Nephron progenitor cell (in vitro differentiated cells): ENCODE results near the gene EXOSC5.
"Not testable (repeated sequence)": the region's sequence is repeated elsewhere in the genome, so short reads cannot be mapped to it uniquely, and the experiment has no call there.

Experiments
- DNase-seq: peaks from one replicate; pipeline ENCODE4 v3.0.0; 2021
- H3K27ac Mint-ChIP-seq: 2 replicates; pipeline ENCODE4 v1.8.0; 2021; ENCODE audit warnings: mild to moderate bottlenecking, moderate library complexity, mixed read lengths
- H3K27me3 Mint-ChIP-seq: 2 replicates; pipeline ENCODE4 v1.8.0; 2021; ENCODE audit warnings: mild to moderate bottlenecking, low read depth, mixed read lengths; ENCODE audit not compliant: poor library complexity
- H3K36me3 Mint-ChIP-seq: 2 replicates; pipeline ENCODE4 v1.8.0; 2021; ENCODE audit warnings: low read depth, mixed read lengths
- H3K4me1 Mint-ChIP-seq: 2 replicates; pipeline ENCODE4 v1.8.0; 2021; ENCODE audit warnings: mixed read lengths
- H3K4me3 Mint-ChIP-seq: 2 replicates; pipeline ENCODE4 v1.8.0; 2021; ENCODE audit warnings: mild to moderate bottlenecking, moderate library complexity, mixed read lengths
- H3K9me3 Mint-ChIP-seq: 2 replicates; pipeline ENCODE4 v1.8.0; 2021; ENCODE audit warnings: mild to moderate bottlenecking, moderate library complexity, mixed read lengths
- CTCF ChIP-seq: fragments of 200-600 bp; sonication (generic); IDR thresholded peaks from 2 replicates; pipeline ENCODE4 v1.5.0; 2021; ENCODE audit warnings: antibody characterized with exemption

Gene EXOSC5

GRCh38 chr19:41439441-41440222 is 42.5 kb upstream of the EXOSC5 start, which contains the start of gene DMAC2:
DMAC2 (minus strand) TSS chr19:41439912; CDS start chr19:41439899, 13 bp downstream.
- peak; percentile 14 for TF ChIP-seq CTCF
- peaks cover 37% of the 10 kb centered on the region for H3K27me3 Mint-ChIP-seq
- no peak within 1 kb of the TSS for H3K27ac Mint-ChIP-seq
- DNase-seq: peak; percentile 92
- H3K4me3 Mint-ChIP-seq: no peak within 1 kb of the TSS
- no peaks in the 10 kb centered on the region for H3K9me3 Mint-ChIP-seq
- H3K4me1 Mint-ChIP-seq: peaks cover 6% of the 10 kb centered on the region
- H3K36me3 Mint-ChIP-seq: peaks cover 11% of the 10 kb centered on the region

- peaks cover 6% of the 10 kb centered on the region for H3K4me1 Mint-ChIP-seq
- no peak for DNase-seq
- H3K27me3 Mint-ChIP-seq: peaks cover 24% of the 10 kb centered on the region
- no peaks in the 10 kb centered on the region for H3K9me3 Mint-ChIP-seq
- H3K4me3 Mint-ChIP-seq: peak overlapping the region; percentile 66
- no peak for TF ChIP-seq CTCF
- peaks cover 11% of the 10 kb centered on the region for H3K36me3 Mint-ChIP-seq
- H3K27ac Mint-ChIP-seq: peak overlapping the region; percentile 71
Observed at GRCh38 chr19:41437944-41438574, 40.9 kb upstream of the EXOSC5 start.

GRCh38 chr19:41436674-41436951 is 39.5 kb upstream of the EXOSC5 start:
- H3K9me3 Mint-ChIP-seq: no peaks in the 10 kb centered on the region
- H3K4me1 Mint-ChIP-seq: peaks cover 17% of the 10 kb centered on the region
- no peak overlapping the region for H3K4me3 Mint-ChIP-seq
- H3K36me3 Mint-ChIP-seq: peaks cover 21% of the 10 kb centered on the region
- H3K27ac Mint-ChIP-seq: peak overlapping the region; percentile 50
- TF ChIP-seq CTCF: no peak
- no peak for DNase-seq
- peaks cover 18% of the 10 kb centered on the region for H3K27me3 Mint-ChIP-seq

- Mint-ChIP-seq H3K4me1 (peaks cover 22% of the 10 kb centered on the region), H3K9me3 (no peaks in the 10 kb centered on the region), H3K27me3 (peaks cover 15% of the 10 kb centered on the region), H3K27ac (peak overlapping the region; percentile 50), H3K36me3 (peaks cover 22% of the 10 kb centered on the region), H3K4me3 (no peak overlapping the region)
- no peak for TF ChIP-seq CTCF
- DNase-seq: no peak
Observed at GRCh38 chr19:41435936-41436673, 38.9 kb upstream of the EXOSC5 start.

GRCh38 chr19:41435376-41435775 is 38.2 kb upstream of the EXOSC5 start:
- H3K9me3 Mint-ChIP-seq, H3K27ac Mint-ChIP-seq, H3K4me3 Mint-ChIP-seq, DNase-seq: not testable (repeated sequence)
- Mint-ChIP-seq H3K4me1 (peaks cover 26% of the 10 kb centered on the region), H3K36me3 (peaks cover 27% of the 10 kb centered on the region), H3K27me3 (peaks cover 12% of the 10 kb centered on the region)

GRCh38 chr19:41434450-41434849 is 37.3 kb upstream of the EXOSC5 start:
- H3K9me3 Mint-ChIP-seq: no peaks in the 10 kb centered on the region
- H3K27ac Mint-ChIP-seq: no peak overlapping the region
- DNase-seq: no peak
- H3K36me3 Mint-ChIP-seq: peaks cover 27% of the 10 kb centered on the region
- H3K4me3 Mint-ChIP-seq: no peak overlapping the region
- TF ChIP-seq CTCF: no peak
- H3K27me3 Mint-ChIP-seq: peaks cover 6% of the 10 kb centered on the region
- peaks cover 26% of the 10 kb centered on the region for H3K4me1 Mint-ChIP-seq
